Measurements from ENCODE around the gene XRCC2.

DNA sequence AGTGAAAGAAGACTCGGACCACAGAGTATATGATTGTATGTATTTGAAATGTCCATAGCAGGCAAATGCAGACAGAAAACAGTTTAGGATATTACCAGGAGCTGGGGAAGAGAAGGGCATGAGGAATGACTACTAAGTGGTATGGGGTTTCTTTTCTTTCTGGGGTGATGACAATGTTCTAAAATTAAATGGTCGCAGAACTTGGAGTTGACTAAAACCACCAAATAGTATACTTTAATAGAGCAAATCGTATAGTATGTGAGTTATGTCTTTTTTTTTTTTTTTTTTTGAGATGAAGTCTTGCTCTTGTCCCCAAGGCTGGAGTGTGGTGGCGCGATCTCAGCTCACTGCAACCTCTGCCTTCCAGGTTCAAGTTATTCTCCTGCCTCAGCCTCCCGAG is 34.6 kb downstream of the XRCC2 start:
- TF ChIP-seq, protein P1, sequence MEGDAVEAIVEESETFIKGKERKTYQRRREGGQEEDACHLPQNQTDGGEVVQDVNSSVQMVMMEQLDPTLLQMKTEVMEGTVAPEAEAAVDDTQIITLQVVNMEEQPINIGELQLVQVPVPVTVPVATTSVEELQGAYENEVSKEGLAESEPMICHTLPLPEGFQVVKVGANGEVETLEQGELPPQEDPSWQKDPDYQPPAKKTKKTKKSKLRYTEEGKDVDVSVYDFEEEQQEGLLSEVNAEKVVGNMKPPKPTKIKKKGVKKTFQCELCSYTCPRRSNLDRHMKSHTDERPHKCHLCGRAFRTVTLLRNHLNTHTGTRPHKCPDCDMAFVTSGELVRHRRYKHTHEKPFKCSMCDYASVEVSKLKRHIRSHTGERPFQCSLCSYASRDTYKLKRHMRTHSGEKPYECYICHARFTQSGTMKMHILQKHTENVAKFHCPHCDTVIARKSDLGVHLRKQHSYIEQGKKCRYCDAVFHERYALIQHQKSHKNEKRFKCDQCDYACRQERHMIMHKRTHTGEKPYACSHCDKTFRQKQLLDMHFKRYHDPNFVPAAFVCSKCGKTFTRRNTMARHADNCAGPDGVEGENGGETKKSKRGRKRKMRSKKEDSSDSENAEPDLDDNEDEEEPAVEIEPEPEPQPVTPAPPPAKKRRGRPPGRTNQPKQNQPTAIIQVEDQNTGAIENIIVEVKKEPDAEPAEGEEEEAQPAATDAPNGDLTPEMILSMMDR (IDR thresholded peaks at IDR 0.05; ENCODE audit: low read depth, low read length): no peak
- TF ChIP-seq POLR2A (IDR thresholded peaks at IDR 0.05; ENCODE audit: extremely low read depth, insufficient read length): no peak

Data from NB4 (cell line).